Measurements from ENCODE around the gene IGSF9. TPM values are rescaled to one million over a fixed set of nuclear protein-coding genes. Genes with fewer than 3 reads are reported as not detected.
A peak's percentile ranks its signal among the peaks of the same experiment; 100 is the strongest.

IGSF9 gene
- total and polyA plus RNA-seq, 2 of the 13 experiments (the other 11 are each of a cell fraction or from before 2014, with no cell fraction given), result 0.03 TPM; not detected in 1

GRCh38 chr1:159970932-159971342, 25.5 kb upstream of the IGSF9 start (continued):
- no peak for TF ChIP-seq GABPB1 (CRISPR knock-in tag; IDR thresholded peaks at IDR 0.05)
- TF ChIP-seq ATF4 (CRISPR knock-in tag; IDR thresholded peaks at IDR 0.05), result peak in 1 of 2 experiments; percentile 28; a peak in 1 of 4 replicates
- TF ChIP-seq ZNF556 (CRISPR knock-in tag; IDR thresholded peaks at IDR 0.05; ENCODE audit: borderline replicate concordance), result no peak
- no peak for TF ChIP-seq ZNF20 (CRISPR knock-in tag; IDR thresholded peaks at IDR 0.05)
- no peak for TF ChIP-seq ZNF619 (CRISPR knock-in tag; IDR thresholded peaks at IDR 0.05)
- no peak for TF ChIP-seq SP140L (CRISPR knock-in tag; IDR thresholded peaks at IDR 0.05; ENCODE audit: borderline replicate concordance)
- no peak for TF ChIP-seq SRY (CRISPR knock-in tag; IDR thresholded peaks at IDR 0.05)
- TF ChIP-seq SIN3A (IDR thresholded peaks at IDR 0.05; ENCODE audit: borderline replicate concordance, low read depth, low read length), result peak; percentile 71; the same call in 1 of the 2 replicates
- TF ChIP-seq TRIM22 (IDR thresholded peaks at IDR 0.05), result no peak
- TF ChIP-seq HOMEZ (CRISPR knock-in tag; IDR thresholded peaks at IDR 0.05; ENCODE audit: low read depth), result no peak
- TF ChIP-seq ZKSCAN1 (IDR thresholded peaks at IDR 0.05; ENCODE audit: low read length), result no peak
- TF ChIP-seq EZH2 (conservative IDR thresholded peaks at IDR 0.05; ENCODE audit: low read depth, low read length), result no peak
- TF ChIP-seq POLR2AphosphoS2 (IDR thresholded peaks at IDR 0.05; ENCODE audit: low read depth, low read length), result no peak
- no peak for TF ChIP-seq SATB2 (CRISPR knock-in tag; IDR thresholded peaks at IDR 0.05)
- no peak for TF ChIP-seq ZNF512B (CRISPR knock-in tag; IDR thresholded peaks at IDR 0.05; ENCODE audit: borderline replicate concordance)
- no peak for TF ChIP-seq ZNF446 (CRISPR knock-in tag; IDR thresholded peaks at IDR 0.05)
- TF ChIP-seq HINFP (CRISPR knock-in tag; IDR thresholded peaks at IDR 0.05; ENCODE audit: low read depth), result no peak
- TF ChIP-seq MTF2 (CRISPR knock-in tag; IDR thresholded peaks at IDR 0.05; ENCODE audit: borderline replicate concordance), result no peak
- TF ChIP-seq SCMH1 (CRISPR knock-in tag; IDR thresholded peaks at IDR 0.05; ENCODE audit: borderline replicate concordance), result no peak
- TF ChIP-seq CREBL2 (CRISPR knock-in tag; IDR thresholded peaks at IDR 0.05; ENCODE audit: borderline replicate concordance), result no peak
- peak; percentile 94 for TF ChIP-seq HMG20A (CRISPR knock-in tag; IDR thresholded peaks at IDR 0.05; ENCODE audit: borderline replicate concordance)
- no peak for TF ChIP-seq ZNF30 (CRISPR knock-in tag; IDR thresholded peaks at IDR 0.05)
- peak; percentile 54; the same call in 1 of the 2 replicates for TF ChIP-seq ZNF205 (CRISPR knock-in tag; IDR thresholded peaks at IDR 0.05)
- TF ChIP-seq YEATS4 (CRISPR knock-in tag; IDR thresholded peaks at IDR 0.05; ENCODE audit: borderline replicate concordance), result no peak
